ENCODE results near the gene NDUFA7.
"Not testable (repeated sequence)": the region's sequence is repeated elsewhere in the genome, so short reads cannot be mapped to it uniquely, and the experiment has no call there.

NDUFA7 gene

DNA sequence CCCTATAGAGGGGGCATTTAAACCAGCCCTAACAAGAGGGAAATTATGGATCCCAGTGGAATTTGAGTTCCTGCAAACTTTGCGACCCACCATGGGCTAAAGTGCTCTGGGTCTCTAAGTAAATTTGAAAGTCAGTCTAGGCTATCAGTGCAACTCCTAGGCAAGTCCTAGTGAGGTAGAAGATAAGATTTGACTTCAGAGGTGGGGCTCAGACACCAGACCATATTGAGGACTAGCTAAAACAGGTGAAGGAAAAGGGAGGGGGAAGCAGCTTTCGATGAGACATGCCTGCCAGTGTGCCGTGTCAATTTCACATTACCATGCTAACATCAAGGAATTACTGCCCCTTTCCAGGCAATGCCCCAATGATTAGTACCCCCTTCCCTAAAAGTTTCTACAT lies 51.5 kb downstream of the NDUFA7 start:
- no peak overlapping the region for H3K4me3 ChIP-seq (ENCODE audit: low read depth, low read length)
- TF ChIP-seq, protein P1, sequence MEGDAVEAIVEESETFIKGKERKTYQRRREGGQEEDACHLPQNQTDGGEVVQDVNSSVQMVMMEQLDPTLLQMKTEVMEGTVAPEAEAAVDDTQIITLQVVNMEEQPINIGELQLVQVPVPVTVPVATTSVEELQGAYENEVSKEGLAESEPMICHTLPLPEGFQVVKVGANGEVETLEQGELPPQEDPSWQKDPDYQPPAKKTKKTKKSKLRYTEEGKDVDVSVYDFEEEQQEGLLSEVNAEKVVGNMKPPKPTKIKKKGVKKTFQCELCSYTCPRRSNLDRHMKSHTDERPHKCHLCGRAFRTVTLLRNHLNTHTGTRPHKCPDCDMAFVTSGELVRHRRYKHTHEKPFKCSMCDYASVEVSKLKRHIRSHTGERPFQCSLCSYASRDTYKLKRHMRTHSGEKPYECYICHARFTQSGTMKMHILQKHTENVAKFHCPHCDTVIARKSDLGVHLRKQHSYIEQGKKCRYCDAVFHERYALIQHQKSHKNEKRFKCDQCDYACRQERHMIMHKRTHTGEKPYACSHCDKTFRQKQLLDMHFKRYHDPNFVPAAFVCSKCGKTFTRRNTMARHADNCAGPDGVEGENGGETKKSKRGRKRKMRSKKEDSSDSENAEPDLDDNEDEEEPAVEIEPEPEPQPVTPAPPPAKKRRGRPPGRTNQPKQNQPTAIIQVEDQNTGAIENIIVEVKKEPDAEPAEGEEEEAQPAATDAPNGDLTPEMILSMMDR (IDR thresholded peaks at IDR 0.05; ENCODE audit: low read depth, low read length): no peak
- in situ Hi-C loops (cut with HindIII; ENCODE audit: low sequenced_read_pairs): no loop called here
- no peak for DNase-seq (ENCODE audit: low read depth, low spot score)

DNA sequence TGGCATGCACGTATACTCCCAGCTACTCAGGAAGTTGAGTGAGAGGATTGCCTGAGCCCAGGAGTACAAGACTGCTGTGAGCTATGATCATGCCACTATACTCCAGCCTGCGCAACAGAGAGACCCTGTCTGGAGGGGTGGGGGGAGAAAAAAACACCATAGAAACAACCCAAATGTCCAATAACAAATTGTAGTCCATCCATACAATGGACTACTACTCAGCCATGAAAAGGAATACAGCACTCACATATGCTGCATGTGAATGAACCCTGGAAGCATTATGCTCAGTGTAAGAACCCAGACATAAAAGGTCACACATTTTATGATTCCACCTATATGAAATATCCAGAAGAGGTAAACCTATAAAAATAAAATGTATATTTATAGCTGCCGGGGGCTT lies 55.3 kb downstream of the NDUFA7 start:
- no peak overlapping the region for H3K4me3 ChIP-seq (ENCODE audit: low read depth, low read length)
- in situ Hi-C loops (cut with HindIII; ENCODE audit: low sequenced_read_pairs): no loop called here
- TF ChIP-seq, protein P1 (IDR thresholded peaks at IDR 0.05; ENCODE audit: low read depth, low read length): no peak
- no peak for DNase-seq (ENCODE audit: low read depth, low spot score)

- DNase-seq (ENCODE audit: low read depth, low spot score); in situ Hi-C loops (cut with HindIII; ENCODE audit: low sequenced_read_pairs); H3K4me3 ChIP-seq (ENCODE audit: low read depth, low read length): not testable (repeated sequence)
Observed at GRCh38 chr19:8264248-8264647, 56.9 kb downstream of the NDUFA7 start.

- TF ChIP-seq, protein P1 (IDR thresholded peaks at IDR 0.05; ENCODE audit: low read depth, low read length): no peak
- no peak overlapping the region for H3K4me3 ChIP-seq (ENCODE audit: low read depth, low read length)
- no peak for DNase-seq (ENCODE audit: low read depth, low spot score)
- in situ Hi-C loops (cut with HindIII; ENCODE audit: low sequenced_read_pairs): no loop called here
Observed at GRCh38 chr19:8262431-8262830, 58.7 kb downstream of the NDUFA7 start.

DNA sequence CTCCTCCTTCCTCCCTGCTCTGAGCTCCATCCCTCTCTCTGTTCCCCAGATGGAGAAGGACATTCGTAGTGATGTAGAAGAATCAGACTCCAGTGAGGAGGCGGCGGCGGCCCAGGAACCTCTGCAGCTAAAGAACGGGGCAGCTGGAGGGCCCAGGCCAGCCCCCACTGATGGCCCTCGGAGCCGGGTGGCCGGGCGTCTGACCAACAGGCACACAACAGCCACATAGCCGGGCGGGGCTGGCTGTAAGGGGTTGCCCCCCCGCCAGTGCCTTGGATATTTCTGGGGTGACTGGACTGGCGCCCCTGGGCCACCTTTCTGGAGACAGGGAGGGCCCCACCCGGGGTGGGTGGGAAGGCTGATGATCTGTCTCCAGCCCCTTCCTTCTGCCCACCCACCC lies 59.3 kb downstream of the NDUFA7 start:
- H3K4me3 ChIP-seq (ENCODE audit: low read depth, low read length): no peak overlapping the region
- TF ChIP-seq, protein P1 (IDR thresholded peaks at IDR 0.05; ENCODE audit: low read depth, low read length): no peak
- DNase-seq (ENCODE audit: low read depth, low spot score): no peak
- in situ Hi-C loops (cut with HindIII; ENCODE audit: low sequenced_read_pairs): no loop called here

DNA sequence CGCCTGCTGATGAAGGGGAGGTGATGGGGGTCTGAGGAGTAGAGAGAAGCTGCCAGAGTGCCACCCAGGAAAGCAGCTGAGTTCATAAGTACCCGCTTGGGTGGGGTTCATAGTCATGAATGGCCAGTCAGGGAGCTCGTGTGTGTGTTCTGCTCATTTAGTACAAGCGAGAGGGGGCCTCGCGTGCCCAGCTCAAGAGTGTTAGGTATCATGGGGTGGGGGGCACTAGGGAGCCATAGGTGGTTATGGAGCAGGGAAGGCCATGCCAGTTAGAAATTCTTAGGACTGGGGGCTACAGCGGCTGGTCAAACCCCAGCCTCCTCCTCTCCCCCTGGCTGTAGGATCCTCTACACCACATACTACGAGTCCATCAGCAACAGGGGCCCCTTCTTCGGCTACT lies 59.8 kb downstream of the NDUFA7 start:
- in situ Hi-C loops (cut with HindIII; ENCODE audit: low sequenced_read_pairs): no loop called here
- DNase-seq (ENCODE audit: low read depth, low spot score): no peak
- TF ChIP-seq, protein P1 (IDR thresholded peaks at IDR 0.05; ENCODE audit: low read depth, low read length): no peak
- no peak overlapping the region for H3K4me3 ChIP-seq (ENCODE audit: low read depth, low read length)

Measured in astrocyte of the spinal cord (primary cell).